Trophoblast cell (in vitro differentiated cells and primary cell): ENCODE results near the gene GNB1.

Experiments
- DNase-seq, 2 donors: peaks; one replicate each; pipeline ENCODE4 v3.0.0-alpha.2; 2016
- H2AFZ ChIP-seq: 2 replicates; pipeline ENCODE4 v1.6.1; 2013; ENCODE audit warnings: low read length, moderate library complexity, mild to moderate bottlenecking; ENCODE audit not compliant: insufficient read depth, poor library complexity
- H2AK5ac ChIP-seq: 2 replicates; pipeline ENCODE4 v1.6.1; 2013; ENCODE audit warnings: mild to moderate bottlenecking, low read length
- H2BK120ac ChIP-seq: 2 replicates; pipeline ENCODE4 v1.6.1; 2013; ENCODE audit warnings: low read length, mild to moderate bottlenecking, moderate library complexity; ENCODE audit not compliant: insufficient read depth, poor library complexity
- H2BK12ac ChIP-seq: 2 replicates; pipeline ENCODE4 v1.6.1; 2013; ENCODE audit warnings: mild to moderate bottlenecking, low read length, moderate library complexity
- H2BK5ac ChIP-seq: 2 replicates; pipeline ENCODE4 v1.6.1; 2013; ENCODE audit warnings: low read length, low read depth, moderate library complexity, mild to moderate bottlenecking; ENCODE audit not compliant: poor library complexity
- H3K14ac ChIP-seq: 2 replicates; pipeline ENCODE4 v1.6.1; 2013; ENCODE audit warnings: mild to moderate bottlenecking, low read length
- H3K18ac ChIP-seq: 2 replicates; pipeline ENCODE4 v1.6.1; 2013; ENCODE audit warnings: mild to moderate bottlenecking, low read length
- H3K23ac ChIP-seq: 2 replicates; pipeline ENCODE4 v1.6.1; 2013; ENCODE audit warnings: low read length
- H3K27ac ChIP-seq: 2 replicates; pipeline ENCODE4 v1.5.1; 2013; ENCODE audit warnings: low read depth, mild to moderate bottlenecking, inconsistent platforms, low read length, moderate library complexity
- H3K27me3 ChIP-seq: 2 replicates; pipeline ENCODE4 v1.6.1; 2013; ENCODE audit warnings: inconsistent platforms, mild to moderate bottlenecking, low read length, moderate library complexity; ENCODE audit not compliant: insufficient read depth
- H3K36me3 ChIP-seq, 2 experiments: 1 replicate in 1 of 2; 2 replicates in 1 of 2; pipeline ENCODE4 v1.6.1; 2013; ENCODE audit warnings: low read length in 2 of 2, mild to moderate bottlenecking in 2 of 2, moderate library complexity in 1 of 2; ENCODE audit not compliant: insufficient read depth in 2 of 2, control insufficient read depth in 1 of 2
- H3K4ac ChIP-seq: 2 replicates; pipeline ENCODE4 v1.6.1; 2013; ENCODE audit warnings: low read depth, mild to moderate bottlenecking, low read length, moderate library complexity
- H3K4me1 ChIP-seq, 2 experiments: 1 replicate in 1 of 2; 2 replicates in 1 of 2; pipeline ENCODE4 v1.6.1; 2013; ENCODE audit warnings: low read length in 2 of 2, mild to moderate bottlenecking in 2 of 2, moderate library complexity in 1 of 2; ENCODE audit not compliant: insufficient read depth in 2 of 2, control insufficient read depth in 1 of 2
- H3K4me2 ChIP-seq: 2 replicates; pipeline ENCODE4 v1.6.1; 2013; ENCODE audit warnings: inconsistent platforms, mild to moderate bottlenecking, low read length, moderate library complexity
- H3K4me3 ChIP-seq: 2 replicates; pipeline ENCODE4 v1.5.1; 2013; ENCODE audit warnings: mild to moderate bottlenecking, low read depth, low read length, inconsistent platforms
- H3K79me1 ChIP-seq: one replicate; pipeline ENCODE4 v1.6.1; 2013; ENCODE audit warnings: low read length
- H3K79me2 ChIP-seq: 2 replicates; pipeline ENCODE4 v1.6.1; 2013; ENCODE audit warnings: low read length, mild to moderate bottlenecking; ENCODE audit not compliant: control insufficient read depth, insufficient read depth, poor library complexity
- H3K9ac ChIP-seq: 2 replicates; pipeline ENCODE4 v1.6.1; 2013; ENCODE audit warnings: mild to moderate bottlenecking, low read length
- H3K9me3 ChIP-seq: 2 replicates; pipeline ENCODE4 v1.6.1; 2013; ENCODE audit warnings: low read depth, mild to moderate bottlenecking, control low read depth, inconsistent platforms, low read length; ENCODE audit not compliant: insufficient read depth
- H4K12ac ChIP-seq: 2 replicates; pipeline ENCODE4 v1.6.1; 2013; ENCODE audit warnings: low read depth, mild to moderate bottlenecking, low read length, moderate library complexity
- H4K8ac ChIP-seq: 2 replicates; pipeline ENCODE4 v1.6.1; 2013; ENCODE audit warnings: low read depth, mild to moderate bottlenecking, low read length, moderate library complexity
- H4K91ac ChIP-seq: one replicate; pipeline ENCODE4 v1.6.1; 2013; ENCODE audit warnings: low read depth, mild to moderate bottlenecking, low read length, moderate library complexity
- WGBS: extraction: QIAGEN DNeasy Blood & Tissue Kit; methylation state at CpG from one replicate; pipeline ENCODE4 v1.1.7; 2013; ENCODE audit warnings: missing lambda C conversion rate; ENCODE audit not compliant: insufficient read length, insufficient coverage; ENCODE audit errors: extremely low coverage; 5-methylcytosine and 5-hydroxymethylcytosine counted together

Gene GNB1

GRCh38 chr1:1780598-1781525 lies 110.0 kb downstream of the GNB1 start:
- WGBS: no CpG with 5 or more reads among the region's 7 CpGs
- no peak overlapping the region for H3K4ac ChIP-seq

GRCh38 chr1:1779691-1780597 lies 110.9 kb downstream of the GNB1 start:
- Histone ChIP-seq H3K4me1 (peaks cover 14 to 32% of the 10 kb centered on the region in 2 experiments), H3K23ac (no peak overlapping the region), H2AFZ (no peak overlapping the region)

More at GRCh38 chr1:1780598-1781525, 110.0 kb downstream of the GNB1 start:
- Histone ChIP-seq H3K4me2 (no peak overlapping the region), H3K14ac (no peak overlapping the region), H4K12ac (no peak overlapping the region), H3K4me1 (peaks cover 12 to 28% of the 10 kb centered on the region in 2 experiments), H3K79me1 (peaks cover 13% of the 10 kb centered on the region), H2AK5ac (no peak overlapping the region), H4K8ac (no peak overlapping the region), H3K27me3 (no peaks in the 10 kb centered on the region), H3K9ac (no peak overlapping the region), H3K4me3 (no peak overlapping the region), H2BK12ac (no peak overlapping the region), H3K9me3 (peaks cover 2% of the 10 kb centered on the region), H2AFZ (no peak overlapping the region), H2BK5ac (no peak overlapping the region), H2BK120ac (no peak overlapping the region), H3K23ac (no peak overlapping the region), H4K91ac (no peak overlapping the region), H3K79me2 (peaks cover 14% of the 10 kb centered on the region), H3K27ac (no peak overlapping the region), H3K36me3 (peaks cover 9 to 15% of the 10 kb centered on the region in 2 experiments), H3K18ac (no peak overlapping the region)
- DNase-seq: peak in 1 of 2 donors; percentile 32

GRCh38 chr1:1779320-1779675 lies 111.6 kb downstream of the GNB1 start:
- H3K36me3 ChIP-seq: peaks cover 0 to 2% of the 10 kb centered on the region in 2 experiments
- no peak overlapping the region for H3K4me3 ChIP-seq
- no peak overlapping the region for H2AK5ac ChIP-seq
- H4K12ac ChIP-seq: peak overlapping the region; percentile 17
- H3K4ac ChIP-seq: no peak overlapping the region
- H3K4me1 ChIP-seq: peaks cover 14 to 32% of the 10 kb centered on the region in 2 experiments
- H4K91ac ChIP-seq: no peak overlapping the region
- peaks cover 13% of the 10 kb centered on the region for H3K79me1 ChIP-seq
- H3K23ac ChIP-seq: no peak overlapping the region
- no peaks in the 10 kb centered on the region for H3K9me3 ChIP-seq
- peak overlapping the region; percentile 30 for H4K8ac ChIP-seq
- no peak overlapping the region for H2BK5ac ChIP-seq
- peak overlapping the region; percentile 90 for H3K4me2 ChIP-seq
- peaks cover 16% of the 10 kb centered on the region for H3K79me2 ChIP-seq
- H2AFZ ChIP-seq: no peak overlapping the region
- H3K14ac ChIP-seq: no peak overlapping the region
- H3K27ac ChIP-seq: peak overlapping the region; percentile 87
- H2BK120ac ChIP-seq: no peak overlapping the region
- H3K9ac ChIP-seq: no peak overlapping the region
- H3K27me3 ChIP-seq: no peaks in the 10 kb centered on the region
- H2BK12ac ChIP-seq: no peak overlapping the region
- no peak overlapping the region for H3K18ac ChIP-seq
- peak; percentile 95 for DNase-seq
- no CpG with 5 or more reads among the region's 11 CpGs for WGBS

More at GRCh38 chr1:1779691-1780597, 110.9 kb downstream of the GNB1 start:
- no peak overlapping the region for H3K14ac ChIP-seq
- no peak overlapping the region for H3K4me2 ChIP-seq
- H3K9me3 ChIP-seq: peaks cover under 1% of the 10 kb centered on the region
- H3K79me1 ChIP-seq: peaks cover 13% of the 10 kb centered on the region
- H3K27ac ChIP-seq: no peak overlapping the region
- peaks cover 2 to 8% of the 10 kb centered on the region in 2 experiments for H3K36me3 ChIP-seq
- peak in 1 of 2 donors; percentile 46 for DNase-seq
- no peak overlapping the region for H4K12ac ChIP-seq
- no peak overlapping the region for H2BK12ac ChIP-seq
- peak overlapping the region; percentile 49 for H4K8ac ChIP-seq
- WGBS: no CpG with 5 or more reads among the region's 19 CpGs
- no peaks in the 10 kb centered on the region for H3K27me3 ChIP-seq
- H4K91ac ChIP-seq: no peak overlapping the region
- no peak overlapping the region for H3K4me3 ChIP-seq
- H3K18ac ChIP-seq: no peak overlapping the region
- H3K79me2 ChIP-seq: peaks cover 16% of the 10 kb centered on the region
- H3K9ac ChIP-seq: no peak overlapping the region
- no peak overlapping the region for H2BK120ac ChIP-seq
- no peak overlapping the region for H2BK5ac ChIP-seq
- H2AK5ac ChIP-seq: no peak overlapping the region
- H3K4ac ChIP-seq: no peak overlapping the region

- peak; percentile 91 to 95 for DNase-seq
- H3K4me3 ChIP-seq: peak overlapping the region; percentile 99
- peaks cover 14 to 32% of the 10 kb centered on the region in 2 experiments for H3K4me1 ChIP-seq
- peak overlapping the region; percentile 59 for H3K9ac ChIP-seq
- no peak overlapping the region for H2BK12ac ChIP-seq
- peaks cover 0 to 2% of the 10 kb centered on the region in 2 experiments for H3K36me3 ChIP-seq
- peak overlapping the region; percentile 51 for H3K18ac ChIP-seq
- H3K79me2 ChIP-seq: peaks cover 16% of the 10 kb centered on the region
- peak overlapping the region; percentile 90 for H3K4me2 ChIP-seq
- no peak overlapping the region for H3K23ac ChIP-seq
- H2AFZ ChIP-seq: peak overlapping the region; percentile 72
- H2AK5ac ChIP-seq: no peak overlapping the region
- H2BK120ac ChIP-seq: peak overlapping the region; percentile 37
- no peaks in the 10 kb centered on the region for H3K9me3 ChIP-seq
- H3K4ac ChIP-seq: no peak overlapping the region
- peak overlapping the region; percentile 84 for H4K91ac ChIP-seq
- H3K27ac ChIP-seq: peak overlapping the region; percentile 87
- peak overlapping the region; percentile 30 for H4K8ac ChIP-seq
- no peaks in the 10 kb centered on the region for H3K27me3 ChIP-seq
- H3K14ac ChIP-seq: peak overlapping the region; percentile 65
- H3K79me1 ChIP-seq: peaks cover 13% of the 10 kb centered on the region
- peak overlapping the region; percentile 55 for H2BK5ac ChIP-seq
- no CpG with 5 or more reads among the region's 68 CpGs for WGBS
- peak overlapping the region; percentile 60 for H4K12ac ChIP-seq
Observed at GRCh38 chr1:1778663-1779319, 112.1 kb downstream of the GNB1 start.
